Skeletal muscle satellite cell (primary cell): Measurements from ENCODE around the gene THRB.

Experiments
- H3K27me3 ChIP-seq: 2 replicates; pipeline ENCODE4 v1.7.0; 2013; ENCODE audit warnings: low read length; ENCODE audit not compliant: control insufficient read depth, insufficient read depth
- H3K36me3 ChIP-seq: 2 replicates; pipeline ENCODE4 v1.7.0; 2013; ENCODE audit warnings: mild to moderate bottlenecking, control low read depth, low read length; ENCODE audit not compliant: insufficient read depth
- H3K4me1 ChIP-seq: 2 replicates; pipeline ENCODE4 v1.7.0; 2013; ENCODE audit warnings: low read length; ENCODE audit not compliant: control insufficient read depth, insufficient read depth
- H3K4me2 ChIP-seq: 2 replicates; pipeline ENCODE4 v1.7.0; 2013; ENCODE audit warnings: mild to moderate bottlenecking, low read length
- H3K4me3 ChIP-seq: 2 replicates; pipeline ENCODE4 v1.7.0; 2013; ENCODE audit warnings: low read length
- H3K9ac ChIP-seq: 2 replicates; pipeline ENCODE4 v1.7.0; 2013; ENCODE audit warnings: mild to moderate bottlenecking, low read depth, low read length, moderate library complexity
- H3K9me3 ChIP-seq: replicated peaks from 2 replicates; pipeline ENCODE4 v1.7.0; 2013; ENCODE audit warnings: mild to moderate bottlenecking, control low read depth, low read length

THRB gene

GRCh38 chr3:24523988-24524727 lies 29.5 kb upstream of the THRB start:
- H3K9ac ChIP-seq = no peak overlapping the region
- H3K9me3 ChIP-seq = no peaks in the 10 kb centered on the region
- peaks cover 8% of the 10 kb centered on the region for H3K27me3 ChIP-seq
- no peak overlapping the region for H3K4me3 ChIP-seq
- no peaks in the 10 kb centered on the region for H3K36me3 ChIP-seq
- H3K4me2 ChIP-seq = no peak overlapping the region
- H3K4me1 ChIP-seq = peaks cover 16% of the 10 kb centered on the region

- Histone ChIP-seq H3K9ac (no peak overlapping the region), H3K36me3 (no peaks in the 10 kb centered on the region), H3K4me1 (peaks cover 16% of the 10 kb centered on the region), H3K4me3 (no peak overlapping the region), H3K9me3 (no peaks in the 10 kb centered on the region), H3K27me3 (peaks cover 8% of the 10 kb centered on the region), H3K4me2 (no peak overlapping the region)
Measured at GRCh38 chr3:24523215-24523614, 28.6 kb upstream of the THRB start.

- peak overlapping the region; percentile 98 for H3K4me2 ChIP-seq
- peak overlapping the region; percentile 84 for H3K9ac ChIP-seq
- H3K36me3 ChIP-seq = no peaks in the 10 kb centered on the region
- H3K4me3 ChIP-seq = peak overlapping the region; percentile 77
- H3K4me1 ChIP-seq = peaks cover 16% of the 10 kb centered on the region
- H3K9me3 ChIP-seq = no peaks in the 10 kb centered on the region
- H3K27me3 ChIP-seq = peaks cover 8% of the 10 kb centered on the region
Measured at GRCh38 chr3:24522146-24522579, 27.5 kb upstream of the THRB start.

GRCh38 chr3:24521420-24522145 lies 26.9 kb upstream of the THRB start:
- Histone ChIP-seq H3K27me3 (peaks cover 8% of the 10 kb centered on the region), H3K4me3 (peak overlapping the region; percentile 77), H3K36me3 (no peaks in the 10 kb centered on the region), H3K4me2 (peak overlapping the region; percentile 98), H3K9me3 (no peaks in the 10 kb centered on the region), H3K4me1 (peaks cover 16% of the 10 kb centered on the region), H3K9ac (peak overlapping the region; percentile 84)

- H3K4me3 ChIP-seq = peak overlapping the region; percentile 77
Measured at GRCh38 chr3:24520976-24521419, 26.3 kb upstream of the THRB start.

GRCh38 chr3:24520101-24520495 lies 25.4 kb upstream of the THRB start:
- Histone ChIP-seq H3K4me2 (no peak overlapping the region), H3K4me1 (peaks cover 16% of the 10 kb centered on the region), H3K4me3 (no peak overlapping the region), H3K9ac (no peak overlapping the region), H3K36me3 (no peaks in the 10 kb centered on the region), H3K27me3 (peaks cover 8% of the 10 kb centered on the region), H3K9me3 (no peaks in the 10 kb centered on the region)

More at GRCh38 chr3:24520976-24521419, 26.3 kb upstream of the THRB start:
- H3K4me1 ChIP-seq = peaks cover 16% of the 10 kb centered on the region
- H3K36me3 ChIP-seq = no peaks in the 10 kb centered on the region
- peak overlapping the region; percentile 84 for H3K9ac ChIP-seq
- peak overlapping the region; percentile 98 for H3K4me2 ChIP-seq
- H3K9me3 ChIP-seq = no peaks in the 10 kb centered on the region
- peaks cover 8% of the 10 kb centered on the region for H3K27me3 ChIP-seq

- no peak overlapping the region for H3K4me3 ChIP-seq
- H3K4me1 ChIP-seq = peaks cover 15% of the 10 kb centered on the region
- H3K4me2 ChIP-seq = no peak overlapping the region
- H3K9me3 ChIP-seq = no peaks in the 10 kb centered on the region
- peaks cover 8% of the 10 kb centered on the region for H3K27me3 ChIP-seq
- H3K9ac ChIP-seq = no peak overlapping the region
- H3K36me3 ChIP-seq = no peaks in the 10 kb centered on the region
Measured at GRCh38 chr3:24519368-24520100, 24.9 kb upstream of the THRB start.

- H3K36me3 ChIP-seq = no peaks in the 10 kb centered on the region
- no peak overlapping the region for H3K4me3 ChIP-seq
- peaks cover 15% of the 10 kb centered on the region for H3K4me1 ChIP-seq
- peaks cover 8% of the 10 kb centered on the region for H3K27me3 ChIP-seq
- no peak overlapping the region for H3K4me2 ChIP-seq
- H3K9ac ChIP-seq = no peak overlapping the region
- H3K9me3 ChIP-seq = no peaks in the 10 kb centered on the region
Measured at GRCh38 chr3:24518990-24519367, 24.3 kb upstream of the THRB start.

GRCh38 chr3:24514119-24514518 lies 19.5 kb upstream of the THRB start:
- no peak overlapping the region for H3K4me2 ChIP-seq
- peaks cover 18% of the 10 kb centered on the region for H3K4me1 ChIP-seq
- H3K36me3 ChIP-seq = no peaks in the 10 kb centered on the region
- H3K9ac ChIP-seq = no peak overlapping the region
- H3K27me3 ChIP-seq = no peaks in the 10 kb centered on the region
- no peak overlapping the region for H3K4me3 ChIP-seq
- H3K9me3 ChIP-seq = no peaks in the 10 kb centered on the region

GRCh38 chr3:24513463-24513862 lies 18.8 kb upstream of the THRB start:
- no peak overlapping the region for H3K4me3 ChIP-seq
- peaks cover 25% of the 10 kb centered on the region for H3K4me1 ChIP-seq
- no peak overlapping the region for H3K9ac ChIP-seq
- no peak overlapping the region for H3K4me2 ChIP-seq
- H3K9me3 ChIP-seq = no peaks in the 10 kb centered on the region
- no peaks in the 10 kb centered on the region for H3K27me3 ChIP-seq
- no peaks in the 10 kb centered on the region for H3K36me3 ChIP-seq

GRCh38 chr3:24512564-24513197 lies 18.0 kb upstream of the THRB start:
- H3K9me3 ChIP-seq = no peaks in the 10 kb centered on the region
- H3K36me3 ChIP-seq = no peaks in the 10 kb centered on the region
- no peak overlapping the region for H3K4me2 ChIP-seq
- no peak overlapping the region for H3K9ac ChIP-seq
- peaks cover 31% of the 10 kb centered on the region for H3K4me1 ChIP-seq
- no peaks in the 10 kb centered on the region for H3K27me3 ChIP-seq
- no peak overlapping the region for H3K4me3 ChIP-seq
